ENCODE results near the gene AKAP13.

The AKAP13 gene

DNA sequence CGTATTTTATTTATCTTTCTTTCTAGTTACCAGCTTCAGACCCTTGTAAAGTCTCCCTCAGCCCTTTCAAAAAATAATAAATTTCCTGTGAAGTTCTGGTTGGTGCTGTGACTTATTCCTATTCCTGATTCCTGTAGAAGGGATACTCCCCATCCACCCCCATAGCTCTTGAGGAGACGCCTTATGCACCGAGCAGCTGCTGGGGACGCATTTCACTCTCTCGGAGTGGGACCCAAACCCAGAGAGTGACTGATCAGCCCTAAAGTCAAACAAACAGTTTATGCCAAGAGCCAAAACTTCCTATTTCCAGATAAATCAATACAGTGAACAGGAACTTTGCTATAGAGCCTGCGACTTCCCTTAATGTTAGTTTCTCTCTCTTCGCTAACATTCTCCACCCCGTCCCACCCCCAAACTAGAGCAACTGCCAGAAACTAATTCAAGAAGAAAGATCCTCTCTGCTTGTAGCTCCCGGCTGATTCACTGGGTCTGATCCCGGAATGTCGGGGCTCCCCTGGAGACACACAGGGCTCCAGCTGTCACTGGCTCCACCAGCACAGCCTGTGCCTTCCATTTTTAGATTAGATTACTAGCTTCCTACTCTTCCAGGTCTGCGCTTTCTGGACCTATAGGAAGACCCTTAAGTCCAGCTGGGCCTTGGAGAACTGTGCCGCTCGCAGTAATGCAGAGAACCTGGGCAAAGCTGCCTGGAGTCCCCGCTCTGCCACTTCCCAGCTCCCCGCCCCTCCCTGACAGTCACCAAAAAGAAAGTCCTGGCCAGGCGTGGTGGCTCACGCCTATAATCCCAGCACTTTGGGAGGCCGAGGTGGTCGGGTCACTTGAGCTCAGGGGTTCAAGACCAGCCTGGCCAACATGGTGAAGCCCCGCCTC is 369.1 kb downstream of the AKAP13 start:
- DNase-seq: no peak

- DNase-seq: no peak
Observed at GRCh38 chr15:85750319-85751290, 370.2 kb downstream of the AKAP13 start.

DNA sequence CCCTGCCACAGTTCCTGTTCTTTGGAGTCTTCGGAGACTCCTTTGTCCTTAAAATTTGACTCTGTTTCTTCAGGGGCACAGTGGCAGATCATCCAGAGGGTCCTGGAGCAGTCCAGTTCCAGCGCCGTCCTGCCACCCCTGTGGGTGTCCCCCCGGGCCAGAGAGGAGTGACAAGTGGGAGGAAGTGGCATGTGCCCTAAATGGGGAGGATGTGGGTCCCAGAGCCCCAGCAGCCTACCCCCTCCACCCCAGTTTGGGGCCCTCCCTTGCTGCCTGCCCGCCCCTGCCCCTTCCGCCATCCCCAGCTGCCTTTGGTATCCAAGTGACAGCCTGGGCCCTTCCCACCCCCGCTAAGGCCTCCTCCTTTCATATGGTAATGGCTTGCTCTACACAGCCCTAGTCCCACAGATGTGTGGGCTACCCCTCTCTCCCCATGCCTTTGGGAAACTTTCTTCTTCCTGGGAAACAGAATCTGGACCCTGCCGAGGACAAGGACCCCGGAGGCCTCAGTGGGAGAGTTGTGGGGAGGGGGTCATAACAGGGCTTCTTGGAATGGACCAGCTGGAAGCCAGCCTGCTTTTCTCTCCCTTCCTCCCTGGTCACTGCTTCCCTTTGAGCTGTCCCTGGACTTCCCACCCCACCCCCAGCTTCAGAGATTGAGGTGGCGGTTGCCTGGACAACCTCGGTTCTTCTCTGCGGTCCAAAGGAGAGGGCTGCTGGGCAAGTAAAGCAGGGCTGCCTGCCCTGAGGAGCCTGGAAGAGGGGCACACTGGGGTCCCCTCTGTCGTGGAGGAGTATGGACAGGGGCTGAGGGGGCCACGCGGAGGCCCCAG is 371.1 kb downstream of the AKAP13 start:
- DNase-seq: no peak

DNA sequence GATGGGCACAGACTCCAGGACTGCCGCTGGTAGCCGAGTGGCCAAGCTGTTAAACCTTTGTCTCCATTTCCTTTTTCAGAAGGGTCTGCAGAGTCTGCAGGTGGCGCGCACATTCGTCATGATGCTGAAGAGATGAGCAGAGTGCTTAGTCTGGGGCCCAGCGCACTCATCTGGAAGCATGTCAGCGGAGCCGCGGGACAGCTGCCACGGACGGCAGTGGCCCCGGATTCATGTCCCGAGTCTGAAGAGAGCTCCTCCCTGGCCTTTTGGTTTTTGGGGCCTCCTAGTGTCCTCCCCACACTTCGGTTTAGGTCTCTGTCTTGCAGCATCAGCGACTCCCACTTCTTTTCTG is 371.7 kb downstream of the AKAP13 start:
- no peak for DNase-seq

DNA sequence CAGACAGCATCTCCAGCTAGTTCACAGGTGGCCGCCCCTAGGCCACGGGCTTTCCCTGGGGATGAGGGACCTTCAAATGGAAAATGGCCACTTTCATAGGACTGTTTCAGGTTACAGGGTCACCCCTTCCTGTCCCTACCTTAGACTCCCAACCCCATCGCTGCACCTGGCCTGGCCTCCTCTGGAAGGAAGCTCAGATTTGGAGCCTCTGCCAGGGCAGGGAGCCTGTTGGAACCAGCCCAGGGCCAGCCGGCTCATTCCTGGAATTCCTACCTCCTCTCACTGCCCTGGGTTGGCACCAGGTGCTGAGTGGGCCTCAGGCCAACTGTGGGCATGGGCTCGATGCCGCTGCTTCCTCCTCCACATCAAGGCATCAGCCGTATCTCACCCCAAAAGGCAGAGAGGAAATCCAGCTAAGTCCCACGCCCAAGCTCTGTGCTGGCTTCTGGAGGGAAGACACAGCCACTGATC is 372.1 kb downstream of the AKAP13 start:
- no peak for DNase-seq

GRCh38 chr15:85753261-85753660 is 372.9 kb downstream of the AKAP13 start:
- no peak for DNase-seq

DNA sequence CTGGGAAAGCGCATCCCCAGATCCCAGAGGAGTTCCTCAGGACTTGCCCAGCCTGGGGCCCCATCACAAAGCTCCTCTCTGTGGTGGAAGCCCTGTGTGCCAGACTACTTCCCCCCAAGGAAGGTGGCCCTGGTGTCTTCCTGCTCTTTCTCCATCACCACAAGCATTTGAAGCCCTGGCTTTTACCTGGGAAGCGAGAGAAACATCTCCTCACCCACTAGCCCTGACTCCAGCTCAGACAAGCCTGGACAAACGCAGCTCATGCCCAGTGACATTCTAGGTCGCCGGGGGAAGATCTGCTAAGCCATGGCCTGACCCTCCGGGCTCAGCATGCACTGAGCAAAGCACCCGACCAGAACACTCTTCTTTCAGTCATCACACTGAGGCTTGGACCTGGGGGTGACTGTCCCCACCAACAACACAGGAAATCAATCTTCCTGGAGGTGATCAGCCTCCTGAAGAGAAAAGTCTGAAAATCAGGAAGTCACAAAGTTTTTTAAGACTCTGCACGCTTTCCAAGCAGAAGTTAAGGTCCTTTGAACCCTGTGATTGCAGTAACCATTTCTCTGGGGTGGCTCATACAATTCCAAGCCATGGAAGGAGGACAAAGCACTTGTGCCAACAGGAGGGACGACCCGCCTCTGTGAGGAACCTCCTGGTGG is 373.5 kb downstream of the AKAP13 start:
- no peak for DNase-seq

DNA sequence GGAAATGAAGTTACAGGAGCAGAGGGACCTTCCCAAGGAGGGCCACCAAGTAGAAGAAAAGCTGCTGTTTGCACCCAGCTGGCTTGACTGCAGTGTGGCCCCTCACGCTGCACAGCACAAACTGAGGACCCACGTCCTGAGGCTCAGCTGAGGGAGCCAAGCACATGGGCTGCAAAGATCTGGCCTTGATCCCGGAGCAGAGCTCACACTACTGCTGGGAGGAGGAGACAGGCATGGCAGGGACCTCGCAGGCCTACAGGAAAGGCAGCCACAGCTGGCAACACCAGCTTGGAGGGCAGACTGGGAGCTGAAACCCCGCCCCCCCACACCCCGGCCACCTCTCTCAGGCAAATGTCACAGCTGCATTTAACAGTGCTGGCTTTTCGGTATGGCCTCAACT is 374.6 kb downstream of the AKAP13 start:
- no peak for DNase-seq

DNA sequence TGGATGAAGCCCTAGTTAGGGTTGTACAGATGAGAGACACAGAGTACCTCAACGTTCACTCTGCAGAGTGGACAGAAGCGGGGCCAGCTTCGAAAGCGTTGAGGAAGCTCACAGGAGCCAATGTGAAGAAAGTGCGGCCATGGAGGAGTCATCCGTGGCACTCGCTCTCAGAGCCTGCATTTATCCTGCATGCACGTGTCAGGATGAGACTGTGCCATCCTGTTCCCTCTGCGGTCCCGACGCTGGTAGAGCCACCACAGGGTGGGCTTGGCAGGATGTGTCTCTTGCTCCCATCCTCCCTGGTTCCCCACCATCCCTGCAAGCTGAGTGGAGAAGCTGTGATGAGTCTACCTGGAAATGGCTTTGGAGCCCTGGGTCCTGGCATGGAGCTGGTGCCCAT is 375.1 kb downstream of the AKAP13 start:
- no peak for DNase-seq

- DNase-seq: no peak
Observed at GRCh38 chr15:85755942-85756341, 375.5 kb downstream of the AKAP13 start.

GRCh38 chr15:85756411-85757072 is 376.1 kb downstream of the AKAP13 start:
- DNase-seq: peak; percentile 14 to 16

DNA sequence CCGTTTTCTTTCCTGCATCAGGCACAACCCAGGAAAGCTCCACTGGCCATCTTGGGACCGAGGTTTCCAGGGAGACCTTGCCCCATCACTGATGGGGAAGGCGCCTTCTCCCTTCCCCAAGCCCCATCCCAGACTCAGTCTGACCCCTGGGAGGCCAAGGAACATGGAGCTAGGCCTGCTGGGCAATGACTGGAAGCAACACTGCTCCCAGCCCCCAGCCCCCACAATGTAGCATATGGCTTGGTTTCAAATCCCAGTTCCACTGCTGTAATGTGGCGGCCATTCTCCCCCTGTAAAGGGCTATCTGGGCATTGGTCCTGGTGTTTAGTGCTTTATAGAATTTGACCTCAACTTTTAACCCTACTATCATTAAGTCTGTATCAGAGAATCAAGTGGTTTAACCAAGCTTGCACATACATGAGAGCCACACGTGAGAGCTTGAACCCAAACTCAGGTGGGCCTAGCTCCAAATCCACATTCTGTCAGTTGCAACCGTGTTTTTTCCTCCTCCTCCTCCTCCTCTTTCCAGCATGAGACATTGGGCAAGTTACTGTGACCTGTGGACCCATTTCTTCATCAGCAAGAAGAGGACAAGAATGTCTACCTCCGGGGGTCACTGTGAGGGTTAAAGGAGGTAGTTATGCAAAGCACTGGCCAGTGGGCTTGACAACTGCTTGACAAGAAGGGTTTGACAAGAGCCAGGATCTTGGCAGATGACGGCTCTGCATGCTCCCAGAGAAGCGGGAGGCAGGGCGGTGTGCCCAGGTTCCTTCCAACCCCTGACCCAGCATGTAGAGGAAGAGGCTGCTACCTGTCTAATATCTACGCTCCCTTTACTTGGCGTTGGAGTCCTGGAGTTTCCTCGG is 376.9 kb downstream of the AKAP13 start:
- no peak for DNase-seq

- no peak for DNase-seq
Observed at GRCh38 chr15:85757939-85758654, 377.7 kb downstream of the AKAP13 start.

DNA sequence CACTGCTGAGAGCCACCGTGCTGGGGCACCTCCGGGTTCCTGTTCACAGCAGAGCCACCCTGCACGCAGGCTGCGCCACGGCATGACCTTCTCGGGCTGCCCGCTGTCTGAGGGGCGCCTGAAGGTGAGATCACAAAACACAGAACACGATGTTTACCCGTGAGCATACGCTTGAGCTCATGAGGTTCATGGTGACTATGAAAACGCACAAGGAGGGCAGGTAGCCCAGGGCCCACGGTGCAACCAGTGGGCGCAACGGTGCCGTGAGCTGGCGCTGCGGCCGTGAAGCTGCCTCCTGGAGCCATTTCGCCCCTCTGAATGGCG is 378.2 kb downstream of the AKAP13 start:
- no peak for DNase-seq

DNA sequence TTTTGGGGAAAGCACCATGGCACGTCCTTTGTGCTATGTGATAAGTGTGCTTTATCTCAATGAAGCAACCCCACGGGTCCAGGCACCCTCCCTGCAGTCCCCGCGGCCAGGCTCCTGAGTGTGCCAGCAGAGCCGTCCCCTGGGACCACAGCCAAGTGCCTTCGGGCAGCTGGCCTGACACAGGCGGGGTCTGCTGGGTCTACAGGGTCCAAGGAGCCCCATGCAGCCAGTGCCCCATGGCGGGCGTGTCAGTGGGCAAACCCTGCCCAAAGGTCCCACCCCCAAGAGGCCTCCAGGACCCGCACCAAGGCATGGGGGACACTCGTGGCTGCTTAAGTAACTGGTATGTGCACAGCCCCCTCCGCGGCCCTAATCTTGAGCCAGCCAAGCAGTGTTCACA is 379.0 kb downstream of the AKAP13 start:
- no peak for DNase-seq

GRCh38 chr15:85760049-85760448 is 379.6 kb downstream of the AKAP13 start:
- DNase-seq: no peak

DNA sequence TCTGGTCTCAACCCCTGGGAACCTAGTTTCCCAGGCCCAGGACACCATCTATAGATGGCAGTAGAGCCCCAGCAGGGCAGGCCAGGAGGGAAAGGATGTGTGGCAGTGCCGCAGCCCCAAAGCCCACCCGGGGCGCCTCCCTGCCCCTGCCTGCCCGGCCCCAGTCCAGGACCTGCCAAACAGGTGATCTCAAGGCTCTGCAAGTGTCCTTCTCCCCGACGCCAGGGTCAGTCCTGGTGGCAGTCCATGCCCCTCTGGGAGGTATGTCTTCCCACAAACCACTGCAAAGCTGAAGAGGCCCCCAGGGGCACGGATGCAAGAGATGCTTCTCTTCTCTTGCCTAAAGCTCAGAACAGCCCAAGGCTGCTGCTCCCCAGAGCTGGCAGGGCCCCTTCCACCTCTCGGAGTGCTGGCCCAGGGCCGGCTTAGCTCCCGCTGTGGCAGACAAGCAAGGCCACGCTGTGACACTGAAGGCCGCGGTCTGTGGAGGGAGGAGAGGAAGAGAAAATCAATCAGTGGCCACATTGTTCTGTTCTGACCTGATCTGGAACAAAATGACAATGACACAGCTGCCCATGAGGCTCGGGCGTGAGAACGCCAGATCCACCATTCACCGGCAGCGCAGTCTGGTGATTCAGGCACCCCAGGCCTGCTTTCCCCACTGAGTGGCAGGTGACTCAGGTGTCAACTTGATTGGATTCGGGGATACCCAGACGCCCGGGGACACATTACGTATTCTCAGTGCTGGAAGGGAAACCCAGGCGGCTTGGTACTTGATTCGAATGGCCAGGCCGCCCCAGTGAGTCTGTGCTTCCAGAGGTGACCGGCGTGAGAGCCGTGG is 380.3 kb downstream of the AKAP13 start:
- no peak for DNase-seq

DNA sequence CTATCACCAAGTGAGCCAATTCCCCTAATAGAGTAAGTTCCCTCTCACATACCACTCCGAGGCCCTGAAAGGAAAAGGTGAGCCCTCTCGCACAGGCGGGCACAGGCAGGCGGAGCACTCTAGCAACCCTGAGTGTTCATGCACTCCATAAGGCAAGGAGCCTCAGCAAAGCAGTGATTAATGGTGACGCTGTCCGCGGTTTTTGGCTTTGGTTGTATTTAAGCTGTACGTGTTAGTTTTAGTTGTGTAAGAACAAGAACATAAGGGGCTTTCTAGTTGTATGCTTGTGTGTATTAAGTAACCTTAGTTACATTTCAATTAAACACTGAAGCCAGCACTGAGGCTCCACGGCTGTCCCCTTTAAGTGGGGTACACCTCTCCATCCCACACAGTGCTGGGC is 381.2 kb downstream of the AKAP13 start:
- no peak for DNase-seq
